ENCODE results near the gene DMD.
A peak's percentile ranks its signal among the peaks of the same experiment; 100 is the strongest.

The DMD gene

DNA sequence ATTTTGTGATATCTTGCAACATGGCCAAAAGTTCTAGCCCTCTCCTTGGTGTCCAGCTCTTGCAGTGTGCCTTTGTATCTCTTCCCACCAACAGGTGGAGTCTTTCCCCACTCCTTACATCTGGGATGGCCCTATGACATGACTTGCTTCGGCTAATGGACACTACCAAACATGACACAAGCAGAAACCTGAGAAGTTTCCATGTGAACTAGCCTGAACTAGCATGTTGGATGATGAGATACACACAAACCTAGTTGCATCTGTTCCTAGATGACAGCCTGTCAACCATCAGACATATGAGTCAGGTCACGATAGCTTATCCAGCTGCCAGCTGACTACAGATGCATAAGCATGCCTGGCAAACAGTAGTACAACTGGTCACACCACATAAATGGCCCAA is 1932.0 kb downstream of the DMD start:
- Histone ChIP-seq H3K4me3 (no peak overlapping the region), H3K27ac (no peak overlapping the region)
- no peak for TF ChIP-seq CTCF (IDR thresholded peaks at IDR 0.05)
- DNase-seq (ENCODE audit: low spot score), result no peak

DNA sequence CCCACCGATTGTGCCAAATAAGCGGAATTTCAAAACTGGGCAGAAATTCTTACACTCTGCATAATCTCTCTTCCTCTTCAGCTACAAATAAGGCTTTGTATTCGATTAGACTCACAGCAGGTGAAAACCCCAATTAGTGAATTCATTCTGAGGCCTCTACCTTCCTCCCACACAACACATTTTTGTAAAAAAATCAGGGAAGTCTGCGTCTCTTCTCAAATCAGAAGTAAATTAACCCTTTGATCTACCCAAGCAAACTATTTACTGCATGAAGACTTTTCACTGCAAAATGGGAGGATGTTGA is 1938.9 kb downstream of the DMD start:
- TF ChIP-seq CTCF (IDR thresholded peaks at IDR 0.05), result no peak
- no peak overlapping the region for H3K4me3 ChIP-seq
- H3K27ac ChIP-seq, result no peak overlapping the region
- DNase-seq (ENCODE audit: low spot score), result no peak

GRCh38 chrX:31271615-31272471 is 1939.5 kb downstream of the DMD start:
- Histone ChIP-seq H3K27ac (no peak overlapping the region), H3K4me3 (no peak overlapping the region)
- DNase-seq (ENCODE audit: low spot score), result no peak
- no peak for TF ChIP-seq CTCF (IDR thresholded peaks at IDR 0.05)

- no peak for DNase-seq (ENCODE audit: low spot score)
- TF ChIP-seq CTCF (IDR thresholded peaks at IDR 0.05), result no peak
- no peak overlapping the region for H3K4me3 ChIP-seq
- no peak overlapping the region for H3K27ac ChIP-seq
Observed at GRCh38 chrX:31269914-31270313, 1941.4 kb downstream of the DMD start.

DNA sequence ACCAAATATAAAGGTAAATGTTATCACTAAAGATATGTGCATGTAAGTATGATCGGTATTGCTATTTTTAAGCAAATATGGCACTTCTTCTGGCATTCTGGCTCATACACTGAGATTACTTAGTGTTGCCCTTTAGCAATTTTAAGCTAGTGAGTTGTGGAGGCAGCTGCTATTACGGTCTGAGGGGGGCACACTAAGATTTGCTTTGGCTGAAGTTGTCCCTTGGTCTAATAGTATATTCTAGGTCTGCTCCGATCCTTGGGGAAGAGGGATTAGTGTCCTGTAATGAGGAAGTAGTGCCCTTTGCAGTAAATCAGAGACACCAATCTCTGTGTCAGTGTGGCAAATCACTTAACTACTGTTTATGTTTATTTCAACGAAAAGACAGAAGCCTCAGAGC is 1943.0 kb downstream of the DMD start:
- no peak for TF ChIP-seq CTCF (IDR thresholded peaks at IDR 0.05)
- no peak for DNase-seq (ENCODE audit: low spot score)
- Histone ChIP-seq H3K27ac (no peak overlapping the region), H3K4me3 (no peak overlapping the region)

- H3K4me3 ChIP-seq, result peak overlapping the region; percentile 75
- DNase-seq (ENCODE audit: low spot score), result no peak
- H3K27ac ChIP-seq, result peak overlapping the region in 1 of 2 donors; percentile 56
- TF ChIP-seq CTCF (IDR thresholded peaks at IDR 0.05), result no peak
Observed at GRCh38 chrX:31266203-31267076, 1944.9 kb downstream of the DMD start.
